Tibial artery (tissue), 4 donors: Measurements from ENCODE around the gene COG4.

Experiments used
- DNase-seq, 2 donors: peaks; one replicate each; pipeline ENCODE4 v3.0.0-alpha.2; 2019
- H3K27ac ChIP-seq, 2 donors: fragments of 200-600 bp; sonication (generic) in 1 of 2; 1 replicate in 1 of 2; 2 replicates in 1 of 2; pipeline ENCODE4 v1.5.1; 2018 to 2019; ENCODE audit warnings: mild to moderate bottlenecking in 1 of 2
- H3K27me3 ChIP-seq, 2 donors: fragments of 200-600 bp; sonication (generic) in 1 of 2; one replicate each; pipeline versions ENCODE4 v1.5.1 to v1.6.0; 2016 to 2019
- H3K36me3 ChIP-seq, 3 donors: fragments of 200-600 bp; sonication (generic) in 2 of 3; one replicate each; pipeline ENCODE4 v1.5.1; 2016 to 2019; ENCODE audit warnings: mild to moderate bottlenecking in 2 of 3
- H3K4me1 ChIP-seq, 4 donors: fragments of 200-600 bp; sonication (generic) in 2 of 4; 1 replicate in 3 of 4; 2 replicates in 1 of 4; pipeline ENCODE4 v1.5.1; 2016 to 2019
- H3K4me3 ChIP-seq, 2 donors: fragments of 200-600 bp; sonication (generic) in 1 of 2; 1 replicate in 1 of 2; 2 replicates in 1 of 2; pipeline ENCODE4 v1.5.1; 2018 to 2019; ENCODE audit warnings: mild to moderate bottlenecking in 2 of 2
- H3K9me3 ChIP-seq, 3 donors: fragments of 200-600 bp; sonication (generic) in 1 of 3; one replicate each; pipeline ENCODE4 v1.5.1; 2016 to 2019
- intact Hi-C: fragments of 100-400 bp; cut with DNase I; formaldehyde crosslinking; loops from one replicate; pipeline ENCODE4 v1.15.0; 2023; ENCODE audit warnings: low total_unique reads
- TF ChIP-seq, protein P1 (sequence below), 2 experiments: fragments of 200-600 bp in 1 of 2; fragments of 450-650 bp in 1 of 2; IDR thresholded peaks; one replicate each; pipeline ENCODE4 v1.5.1; 2017 to 2019; ENCODE audit warnings: antibody characterized with exemption in 2 of 2, mild to moderate bottlenecking in 1 of 2, moderate library complexity in 1 of 2

The COG4 gene

GRCh38 chr16:70523076-70523742 lies at the start of gene COG4:
Gene COG4, minus strand, starts transcription at chr16:70523554. Its CDS starts 11 bp downstream, at chr16:70523543.
- no peaks in the 10 kb centered on the region for H3K9me3 ChIP-seq
- H3K27ac ChIP-seq = peak within 1 kb of the TSS; percentile 85 to 86
- H3K27me3 ChIP-seq = no peaks in the 10 kb centered on the region
- TF ChIP-seq, protein P1, sequence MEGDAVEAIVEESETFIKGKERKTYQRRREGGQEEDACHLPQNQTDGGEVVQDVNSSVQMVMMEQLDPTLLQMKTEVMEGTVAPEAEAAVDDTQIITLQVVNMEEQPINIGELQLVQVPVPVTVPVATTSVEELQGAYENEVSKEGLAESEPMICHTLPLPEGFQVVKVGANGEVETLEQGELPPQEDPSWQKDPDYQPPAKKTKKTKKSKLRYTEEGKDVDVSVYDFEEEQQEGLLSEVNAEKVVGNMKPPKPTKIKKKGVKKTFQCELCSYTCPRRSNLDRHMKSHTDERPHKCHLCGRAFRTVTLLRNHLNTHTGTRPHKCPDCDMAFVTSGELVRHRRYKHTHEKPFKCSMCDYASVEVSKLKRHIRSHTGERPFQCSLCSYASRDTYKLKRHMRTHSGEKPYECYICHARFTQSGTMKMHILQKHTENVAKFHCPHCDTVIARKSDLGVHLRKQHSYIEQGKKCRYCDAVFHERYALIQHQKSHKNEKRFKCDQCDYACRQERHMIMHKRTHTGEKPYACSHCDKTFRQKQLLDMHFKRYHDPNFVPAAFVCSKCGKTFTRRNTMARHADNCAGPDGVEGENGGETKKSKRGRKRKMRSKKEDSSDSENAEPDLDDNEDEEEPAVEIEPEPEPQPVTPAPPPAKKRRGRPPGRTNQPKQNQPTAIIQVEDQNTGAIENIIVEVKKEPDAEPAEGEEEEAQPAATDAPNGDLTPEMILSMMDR (IDR thresholded peaks at IDR 0.05) = no peak
- intact Hi-C loops = no loop called here
- peaks cover 0 to 44% (median 32%) of the 10 kb centered on the region in 4 donors for H3K4me1 ChIP-seq
- DNase-seq = peak; percentile 85 to 89
- peak within 1 kb of the TSS; percentile 79 to 85 for H3K4me3 ChIP-seq
- H3K36me3 ChIP-seq = peaks cover 13 to 29% (median 16%) of the 10 kb centered on the region in 3 donors

DNA sequence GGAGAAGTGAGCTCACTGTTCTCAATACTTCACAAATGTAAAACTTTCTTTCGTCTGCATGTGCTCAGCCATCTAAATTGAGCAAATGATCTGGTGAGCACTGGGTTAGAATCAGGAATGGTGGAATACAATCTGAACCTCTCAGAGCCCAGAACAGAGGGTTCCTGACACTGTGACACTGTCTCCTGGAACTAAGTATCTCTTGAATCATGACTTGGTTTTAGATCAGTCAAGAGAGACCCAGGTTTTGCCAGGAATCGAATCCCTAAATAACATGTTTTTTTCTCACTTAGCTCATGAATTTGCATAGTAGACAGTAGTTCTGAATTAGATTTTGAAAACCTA lies 49.5 kb upstream of the COG4 start:
- intact Hi-C loops = no loop called here
- Histone ChIP-seq H3K36me3 (peaks cover 47 to 52% (median 51%) of the 10 kb centered on the region in 3 donors), H3K27me3 (no peaks in the 10 kb centered on the region), H3K4me1 (peaks cover 0 to 55% (median 45%) of the 10 kb centered on the region in 4 donors), H3K27ac (peak overlapping the region; percentile 64 to 78), H3K9me3 (no peaks in the 10 kb centered on the region), H3K4me3 (no peak overlapping the region)
- no peak for DNase-seq
- TF ChIP-seq, protein P1 (IDR thresholded peaks at IDR 0.05) = no peak

DNA sequence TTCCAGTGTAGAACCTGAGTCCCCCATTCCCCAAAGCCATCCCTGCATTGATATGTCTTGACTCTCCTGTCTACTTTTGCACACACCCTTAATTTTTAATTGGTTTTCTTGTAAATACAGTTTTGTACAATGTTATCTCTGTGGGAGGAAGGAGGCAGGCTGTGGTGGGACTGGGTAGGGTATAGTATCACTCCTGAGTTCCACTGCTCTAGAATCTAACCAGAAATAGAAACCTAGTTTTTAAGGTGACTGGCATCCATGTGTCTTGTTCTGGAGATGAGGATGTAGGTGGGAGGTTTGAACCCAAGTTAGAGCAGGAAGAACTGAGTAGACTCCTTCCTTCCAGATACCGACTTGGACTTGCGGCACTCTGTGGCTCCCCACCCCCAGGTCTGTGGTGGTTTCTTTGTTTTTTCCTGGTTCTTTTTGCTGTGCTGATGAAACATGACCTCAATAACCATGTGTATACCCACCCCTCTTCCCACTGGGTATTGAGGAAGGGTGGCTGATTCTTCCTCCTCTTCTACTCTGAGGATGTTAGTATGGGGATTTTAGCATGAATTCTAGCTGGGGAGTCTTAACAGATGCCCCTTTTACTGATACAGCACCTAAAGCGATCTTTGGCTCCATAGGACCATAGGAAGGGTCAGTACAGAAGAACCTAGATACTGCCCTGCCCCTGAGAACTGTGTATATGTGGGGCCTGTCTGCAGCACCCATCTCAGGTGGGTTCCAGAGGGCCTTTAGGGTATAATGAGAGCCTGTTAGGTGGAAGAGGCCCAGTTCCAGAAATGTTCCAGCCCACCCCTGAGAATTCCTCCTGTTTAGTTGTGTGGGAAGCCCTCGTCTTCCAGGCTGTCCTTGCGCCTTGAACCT lies 48.9 kb upstream of the COG4 start:
- no peak for DNase-seq
- Histone ChIP-seq H3K27ac (peak overlapping the region; percentile 64 to 78), H3K4me1 (peaks cover 0 to 49% (median 40%) of the 10 kb centered on the region in 4 donors), H3K4me3 (no peak overlapping the region), H3K36me3 (peaks cover 53 to 58% (median 57%) of the 10 kb centered on the region in 3 donors), H3K9me3 (no peaks in the 10 kb centered on the region), H3K27me3 (no peaks in the 10 kb centered on the region)
- intact Hi-C loops = no loop called here
- TF ChIP-seq, protein P1 (IDR thresholded peaks at IDR 0.05) = no peak

DNA sequence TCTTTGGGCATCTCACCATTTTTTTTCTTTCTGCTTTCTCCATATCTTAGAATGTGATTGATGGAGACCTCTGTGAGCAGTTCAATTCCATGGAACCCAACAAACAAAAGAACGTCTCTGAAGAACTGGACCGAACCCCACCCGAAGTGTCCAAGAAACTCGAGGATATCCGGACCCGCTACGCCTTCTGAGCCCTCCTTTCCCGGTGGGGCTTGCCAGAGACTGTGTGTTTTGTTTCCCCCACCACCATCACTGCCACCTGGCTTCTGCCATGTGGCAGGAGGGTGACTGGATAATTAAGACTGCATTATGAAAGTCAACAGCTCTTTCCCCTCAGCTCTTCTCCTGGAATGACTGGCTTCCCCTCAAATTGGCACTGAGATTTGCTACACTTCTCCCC lies 48.3 kb upstream of the COG4 start:
- Histone ChIP-seq H3K9me3 (no peaks in the 10 kb centered on the region), H3K36me3 (peaks cover 60 to 65% (median 63%) of the 10 kb centered on the region in 3 donors), H3K27ac (peak overlapping the region in 1 of 2 donors; percentile 78), H3K27me3 (no peaks in the 10 kb centered on the region), H3K4me3 (no peak overlapping the region), H3K4me1 (peaks cover 0 to 42% (median 33%) of the 10 kb centered on the region in 4 donors)
- TF ChIP-seq, protein P1 (IDR thresholded peaks at IDR 0.05) = no peak
- intact Hi-C loops = no loop called here
- DNase-seq = no peak

- Histone ChIP-seq H3K4me3 (no peak overlapping the region), H3K27ac (no peak overlapping the region), H3K27me3 (no peaks in the 10 kb centered on the region), H3K36me3 (peaks cover 65 to 70% (median 69%) of the 10 kb centered on the region in 3 donors), H3K4me1 (peaks cover 0 to 37% (median 27%) of the 10 kb centered on the region in 4 donors), H3K9me3 (no peaks in the 10 kb centered on the region)
- DNase-seq = no peak
- intact Hi-C loops = no loop called here
- TF ChIP-seq, protein P1 (IDR thresholded peaks at IDR 0.05) = no peak
These were observed 47.7 kb upstream of the COG4 start for GRCh38 chr16:70570967-70571570.
